HUES48 (cell line): ENCODE measurements around the gene SDR42E2.
"Not testable (repeated sequence)": the region's sequence is repeated elsewhere in the genome, so short reads cannot be mapped to it uniquely, and the experiment has no call there.

Experiments
- H3K27ac ChIP-seq: one replicate; pipeline ENCODE4 v1.7.0; 2013; ENCODE audit warnings: low read depth, low read length, inconsistent platforms
- H3K27me3 ChIP-seq: 2 replicates; pipeline ENCODE4 v1.6.1; 2013; ENCODE audit warnings: mild to moderate bottlenecking, low read length; ENCODE audit not compliant: control insufficient read depth, insufficient read depth
- H3K36me3 ChIP-seq: 2 replicates; pipeline ENCODE4 v1.6.1; 2013; ENCODE audit warnings: low read length; ENCODE audit not compliant: control insufficient read depth, insufficient read depth
- H3K4me1 ChIP-seq: 2 replicates; pipeline ENCODE4 v1.6.1; 2013; ENCODE audit warnings: mild to moderate bottlenecking, low read length; ENCODE audit not compliant: control insufficient read depth, insufficient read depth
- H3K4me3 ChIP-seq: 2 replicates; pipeline ENCODE4 v1.5.1; 2013; ENCODE audit warnings: mild to moderate bottlenecking, low read depth, low read length
- H3K9ac ChIP-seq: 2 replicates; pipeline ENCODE4 v1.6.1; 2013; ENCODE audit warnings: mild to moderate bottlenecking, low read depth, low read length, moderate library complexity
- H3K9me3 ChIP-seq: 2 replicates; pipeline ENCODE4 v1.6.1; 2013; ENCODE audit warnings: low read length; ENCODE audit not compliant: control insufficient read depth, insufficient read depth

Gene SDR42E2

GRCh38 chr16:22192261-22193062 lies 30.2 kb downstream of the SDR42E2 start:
- Histone ChIP-seq H3K9ac (no peak overlapping the region), H3K27me3 (peaks cover 9% of the 10 kb centered on the region; the same call in 1 of the 2 replicates), H3K9me3 (no peaks in the 10 kb centered on the region), H3K4me1 (peaks cover 26% of the 10 kb centered on the region), H3K4me3 (peak overlapping the region; percentile 82; the same call in 1 of the 2 replicates), H3K27ac (no peak overlapping the region), H3K36me3 (no peaks in the 10 kb centered on the region)

GRCh38 chr16:22193063-22193411 lies 30.7 kb downstream of the SDR42E2 start:
- Histone ChIP-seq H3K27ac (no peak overlapping the region), H3K4me1 (peaks cover 26% of the 10 kb centered on the region), H3K36me3 (no peaks in the 10 kb centered on the region), H3K9ac (no peak overlapping the region), H3K9me3 (no peaks in the 10 kb centered on the region), H3K27me3 (peaks cover 9% of the 10 kb centered on the region; the same call in 1 of the 2 replicates), H3K4me3 (no peak overlapping the region)

- Histone ChIP-seq H3K27ac (no peak overlapping the region), H3K9me3 (no peaks in the 10 kb centered on the region), H3K4me3 (peak overlapping the region; percentile 86; the same call in 1 of the 2 replicates), H3K36me3 (no peaks in the 10 kb centered on the region), H3K4me1 (peaks cover 19% of the 10 kb centered on the region), H3K9ac (no peak overlapping the region), H3K27me3 (0 out of 2 replicates have a peak, but pooled peaks cover under 1% of the 10 kb centered on the region)
Measured at GRCh38 chr16:22194707-22195444, 32.6 kb downstream of the SDR42E2 start.

GRCh38 chr16:22195445-22195694 lies 33.1 kb downstream of the SDR42E2 start:
- H3K36me3 ChIP-seq: no peaks in the 10 kb centered on the region
- H3K4me3 ChIP-seq: peak overlapping the region; percentile 86
- H3K27me3 ChIP-seq: no peaks in the 10 kb centered on the region
- H3K4me1 ChIP-seq: peaks cover 19% of the 10 kb centered on the region
- H3K9ac ChIP-seq: no peak overlapping the region
- no peaks in the 10 kb centered on the region for H3K9me3 ChIP-seq
- no peak overlapping the region for H3K27ac ChIP-seq

GRCh38 chr16:22195695-22196558 lies 33.6 kb downstream of the SDR42E2 start:
- Histone ChIP-seq H3K9me3 (no peaks in the 10 kb centered on the region), H3K4me1 (peaks cover 19% of the 10 kb centered on the region), H3K9ac (peak overlapping the region; percentile 15), H3K27me3 (no peaks in the 10 kb centered on the region), H3K4me3 (peak overlapping the region; percentile 86), H3K27ac (no peak overlapping the region), H3K36me3 (no peaks in the 10 kb centered on the region)

DNA sequence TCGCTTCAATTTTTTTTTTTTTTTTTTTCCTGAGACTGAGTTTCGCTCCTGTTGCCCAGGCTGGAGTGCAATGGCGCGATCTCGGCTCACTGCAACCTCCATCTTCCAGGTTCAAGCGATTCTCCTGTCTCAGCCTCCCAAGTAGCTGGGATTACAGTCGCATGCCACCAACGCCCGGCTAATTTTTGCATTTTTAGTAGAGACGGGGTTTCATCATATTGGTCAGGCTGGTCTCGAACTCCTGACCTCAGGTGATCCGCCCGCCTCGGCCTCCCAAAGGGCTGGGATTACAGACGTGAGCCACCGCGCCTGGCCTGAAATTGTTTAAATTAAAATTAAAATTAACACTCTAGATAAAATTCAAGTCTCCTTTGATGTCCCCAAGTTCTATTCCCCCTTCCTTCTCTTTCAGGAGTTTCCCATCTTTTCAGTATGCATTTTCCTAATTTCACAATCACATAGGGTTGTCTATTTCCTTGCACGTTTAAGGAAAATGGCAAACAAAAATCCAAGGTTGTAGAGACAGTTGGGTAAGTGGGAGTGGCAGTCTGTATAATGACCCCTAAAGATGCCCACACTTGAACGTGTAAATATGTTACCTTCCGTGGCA lies 34.4 kb downstream of the SDR42E2 start:
- Histone ChIP-seq H3K4me3 (peak overlapping the region; percentile 86; the same call in 1 of the 2 replicates), H3K4me1 (peaks cover 18% of the 10 kb centered on the region)
- H3K27me3 ChIP-seq, H3K36me3 ChIP-seq, H3K9me3 ChIP-seq, H3K9ac ChIP-seq, H3K27ac ChIP-seq: not testable (repeated sequence)

DNA sequence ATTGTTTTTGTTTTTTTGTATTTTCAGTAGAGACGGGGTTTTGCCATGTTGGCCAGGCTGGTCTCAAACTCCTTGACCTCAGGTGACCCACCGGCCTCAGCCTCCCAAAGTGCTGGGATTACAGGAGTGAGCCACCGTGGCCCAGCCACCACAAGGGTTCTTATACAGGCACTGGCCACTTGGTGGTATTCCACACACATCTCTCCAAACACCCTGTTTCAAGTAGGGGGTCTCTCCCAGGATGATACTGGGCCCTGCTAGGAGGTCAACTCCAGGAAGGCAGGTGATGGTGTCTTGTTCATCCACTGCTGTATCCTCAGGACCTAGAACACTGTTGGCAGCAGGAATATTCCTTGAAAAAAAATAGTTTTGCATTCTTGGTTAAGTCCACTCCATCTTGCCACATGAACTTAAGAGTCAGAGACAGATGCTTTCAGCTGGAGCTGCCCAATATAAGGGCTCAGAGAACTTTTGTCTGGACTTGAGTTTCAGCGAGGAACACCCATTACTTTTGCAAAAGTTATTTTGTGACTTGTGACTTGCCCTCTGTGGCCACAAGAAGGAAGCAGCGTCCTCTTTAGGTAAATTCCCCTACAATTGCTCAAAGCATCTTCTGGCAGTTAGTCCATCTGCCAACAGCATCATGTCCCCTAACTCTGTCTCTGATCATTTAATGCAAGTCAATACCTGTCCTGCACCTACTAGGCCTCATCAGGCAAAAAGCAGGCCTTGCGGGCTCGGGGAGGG lies 36.4 kb downstream of the SDR42E2 start:
- Histone ChIP-seq H3K4me1 (peaks cover 11% of the 10 kb centered on the region; the same call in 1 of the 2 replicates), H3K4me3 (no peak overlapping the region), H3K36me3 (no peaks in the 10 kb centered on the region), H3K9me3 (no peaks in the 10 kb centered on the region), H3K9ac (no peak overlapping the region), H3K27me3 (no peaks in the 10 kb centered on the region), H3K27ac (no peak overlapping the region)

- Histone ChIP-seq H3K4me1 (peaks cover 6% of the 10 kb centered on the region), H3K36me3 (no peaks in the 10 kb centered on the region), H3K9ac (no peak overlapping the region), H3K27ac (no peak overlapping the region), H3K9me3 (no peaks in the 10 kb centered on the region), H3K4me3 (no peak overlapping the region), H3K27me3 (no peaks in the 10 kb centered on the region)
Measured at GRCh38 chr16:22202261-22202637, 39.9 kb downstream of the SDR42E2 start.

GRCh38 chr16:22203091-22203490 lies 40.8 kb downstream of the SDR42E2 start:
- no peak overlapping the region for H3K9ac ChIP-seq
- no peak overlapping the region for H3K4me3 ChIP-seq
- no peaks in the 10 kb centered on the region for H3K9me3 ChIP-seq
- no peak overlapping the region for H3K27ac ChIP-seq
- H3K27me3 ChIP-seq: no peaks in the 10 kb centered on the region
- H3K4me1 ChIP-seq: peaks cover 14% of the 10 kb centered on the region
- H3K36me3 ChIP-seq: no peaks in the 10 kb centered on the region

DNA sequence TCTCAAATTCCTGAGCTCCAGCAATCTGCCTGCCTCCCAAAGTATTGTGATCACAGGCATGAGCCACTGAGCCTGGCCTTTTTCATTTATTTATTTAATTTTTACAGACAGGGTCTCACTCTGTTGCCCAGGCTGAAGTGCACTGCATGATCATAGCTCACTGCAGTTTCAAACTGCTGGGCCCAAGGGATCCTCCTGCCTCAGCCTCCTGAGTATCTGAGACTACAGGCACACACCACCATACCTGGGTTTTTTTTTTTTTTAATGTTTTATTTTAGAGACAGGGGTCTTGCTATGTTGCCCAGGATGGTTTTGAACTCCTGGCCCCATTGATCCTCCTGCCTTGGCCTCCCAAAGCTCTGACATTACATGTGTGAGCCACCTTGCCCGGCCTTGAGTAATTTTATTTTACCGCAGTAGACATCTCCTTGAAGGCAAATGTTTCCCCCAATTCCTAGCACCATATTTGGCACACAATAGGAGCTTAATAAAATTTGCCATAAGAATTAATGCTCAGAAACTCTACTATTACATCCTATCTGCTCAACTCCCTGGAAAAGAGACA lies 41.9 kb downstream of the SDR42E2 start:
- Histone ChIP-seq H3K36me3 (no peaks in the 10 kb centered on the region), H3K4me1 (peaks cover 14% of the 10 kb centered on the region), H3K27ac (no peak overlapping the region), H3K4me3 (no peak overlapping the region), H3K9me3 (no peaks in the 10 kb centered on the region), H3K9ac (no peak overlapping the region), H3K27me3 (no peaks in the 10 kb centered on the region)
